NCI-H2029 treated with DMSO at 0.1 percent for 48 hours (cell line): ENCODE data around the gene DUSP21.
"Not testable (repeated sequence)": the region's sequence is repeated elsewhere in the genome, so short reads cannot be mapped to it uniquely, and the experiment has no call there.

Experiments
- DNase-seq: peaks from one replicate; lab custom pipeline; 2025; lab: John Stamatoyannopoulos, UW

DUSP21 gene

GRCh38 chrX:44843753-44844152 is at the start of gene DUSP21:
Gene DUSP21, plus strand, starts transcription at chrX:44844021. Its CDS starts 112 bp downstream, at chrX:44844133.
- no peak for DNase-seq

DNA sequence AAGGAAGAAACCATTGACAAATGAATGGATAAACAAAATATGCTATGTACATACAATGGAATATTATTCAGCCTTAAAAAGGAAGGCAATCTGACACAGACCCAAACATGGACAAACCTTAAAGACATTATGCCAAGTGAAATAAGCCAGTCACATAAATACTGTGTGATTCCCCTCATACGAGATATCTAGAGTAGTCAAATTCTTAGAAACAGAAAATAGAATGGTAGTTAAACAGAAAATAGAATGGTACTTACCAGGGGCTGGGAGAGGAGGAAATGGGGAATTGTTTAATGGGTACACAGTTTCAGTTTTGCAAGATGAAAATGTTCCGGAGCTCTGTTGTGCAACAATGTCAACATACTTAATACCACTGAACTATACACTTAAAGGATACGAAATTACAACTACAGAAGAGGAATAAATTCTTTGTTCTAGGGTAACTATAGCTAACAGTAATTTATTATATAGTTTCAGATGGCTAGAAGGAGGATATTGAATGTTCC is 47.8 kb upstream of the DUSP21 start:
- DNase-seq, result no peak

- no peak for DNase-seq
These were observed 41.2 kb upstream of the DUSP21 start for GRCh38 chrX:44802613-44803012.

DNA sequence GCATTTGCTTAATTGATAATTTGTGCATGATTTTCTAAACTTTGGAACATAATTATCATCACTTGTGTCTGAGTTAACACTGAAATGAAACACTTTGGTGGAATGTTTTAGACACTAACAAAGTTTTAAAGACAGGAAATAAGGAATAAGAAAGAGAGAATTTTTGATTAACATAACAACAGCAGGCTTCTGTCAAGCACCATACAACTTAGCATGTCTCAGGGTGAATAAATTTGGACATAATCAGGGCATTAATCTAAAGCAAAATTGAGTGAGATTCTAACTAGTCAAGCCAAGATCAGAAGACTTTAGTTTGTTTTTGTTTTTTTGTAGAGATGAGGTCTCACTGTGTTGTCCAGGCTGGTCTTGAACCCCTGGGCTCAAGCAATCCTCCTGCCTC is 28.1 kb upstream of the DUSP21 start:
- no peak for DNase-seq

DNA sequence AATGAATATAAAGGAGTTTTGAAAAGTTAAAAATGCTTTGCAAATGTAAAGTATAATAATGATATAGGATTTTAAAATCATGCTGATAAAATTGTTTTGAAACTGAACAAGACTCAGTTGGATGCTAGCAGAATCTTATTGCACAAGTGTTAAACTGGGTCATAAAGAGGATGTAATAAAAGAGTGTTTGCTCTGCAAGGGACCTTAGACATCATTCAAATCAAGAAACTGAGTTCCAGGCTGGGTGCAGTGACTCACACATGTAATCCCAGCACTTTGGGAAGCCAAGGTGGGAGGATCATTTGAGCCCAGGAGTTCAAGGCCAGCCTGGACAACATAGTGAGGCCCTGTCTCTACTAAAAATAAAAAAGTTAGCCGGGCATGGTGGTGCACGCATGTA is 27.5 kb upstream of the DUSP21 start:
- no peak for DNase-seq

GRCh38 chrX:44817029-44817428 is 26.8 kb upstream of the DUSP21 start:
- no peak for DNase-seq

DNA sequence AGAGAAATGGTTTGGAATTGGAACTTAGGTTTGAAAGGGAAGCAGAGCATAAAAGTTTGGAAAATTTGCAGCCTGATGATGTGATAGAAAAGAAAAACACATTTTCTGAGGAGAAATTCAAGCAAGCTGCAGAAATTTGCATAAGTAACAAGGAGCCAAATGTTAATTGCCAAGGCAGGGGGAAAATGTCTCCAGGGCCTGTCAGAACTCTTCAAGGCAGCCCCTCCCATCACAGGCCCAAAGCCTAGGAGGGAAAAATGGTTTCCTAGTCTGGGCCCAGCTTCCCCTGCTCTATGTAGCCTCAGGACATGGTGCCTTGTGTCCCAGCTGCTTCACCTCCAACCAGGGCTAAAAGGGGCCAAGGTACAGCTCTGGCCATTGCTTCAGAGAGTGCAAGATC is 21.2 kb upstream of the DUSP21 start:
- DNase-seq, result no peak

- DNase-seq, result not testable (repeated sequence)
These were observed 20.6 kb upstream of the DUSP21 start for GRCh38 chrX:44823193-44823592.

- no peak for DNase-seq
These were observed 15.7 kb upstream of the DUSP21 start for GRCh38 chrX:44828008-44828605.

GRCh38 chrX:44829832-44830231 is 14.0 kb upstream of the DUSP21 start:
- DNase-seq, result no peak

GRCh38 chrX:44842550-44843317 is 1.1 kb upstream of the DUSP21 start:
- DNase-seq, result no peak

GRCh38 chrX:44843318-44843702 is 511 bp upstream of the DUSP21 start:
- DNase-seq, result no peak

GRCh38 chrX:44844204-44844603 is 383 bp downstream of the DUSP21 start:
- DNase-seq, result no peak

DNA sequence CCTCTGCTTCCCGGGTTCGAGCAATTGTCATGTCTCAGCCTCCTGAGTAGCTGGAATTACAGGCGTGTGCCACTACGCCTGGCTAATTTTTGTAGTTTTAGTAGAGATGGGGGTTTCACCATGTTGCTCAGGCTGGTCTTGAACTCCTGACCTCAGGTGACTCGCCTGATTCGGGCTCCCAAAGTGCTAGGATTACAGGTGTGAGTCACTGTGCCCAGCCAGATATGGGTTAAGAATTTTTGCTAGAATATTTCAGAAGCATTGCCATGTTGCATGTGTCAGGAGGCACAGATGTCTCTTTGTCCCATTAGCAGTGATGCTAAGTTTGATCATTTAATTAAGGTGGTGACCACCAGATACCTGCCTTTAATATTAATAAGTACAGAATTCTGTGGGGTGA is 7.1 kb downstream of the DUSP21 start:
- DNase-seq, result not testable (repeated sequence)

DNA sequence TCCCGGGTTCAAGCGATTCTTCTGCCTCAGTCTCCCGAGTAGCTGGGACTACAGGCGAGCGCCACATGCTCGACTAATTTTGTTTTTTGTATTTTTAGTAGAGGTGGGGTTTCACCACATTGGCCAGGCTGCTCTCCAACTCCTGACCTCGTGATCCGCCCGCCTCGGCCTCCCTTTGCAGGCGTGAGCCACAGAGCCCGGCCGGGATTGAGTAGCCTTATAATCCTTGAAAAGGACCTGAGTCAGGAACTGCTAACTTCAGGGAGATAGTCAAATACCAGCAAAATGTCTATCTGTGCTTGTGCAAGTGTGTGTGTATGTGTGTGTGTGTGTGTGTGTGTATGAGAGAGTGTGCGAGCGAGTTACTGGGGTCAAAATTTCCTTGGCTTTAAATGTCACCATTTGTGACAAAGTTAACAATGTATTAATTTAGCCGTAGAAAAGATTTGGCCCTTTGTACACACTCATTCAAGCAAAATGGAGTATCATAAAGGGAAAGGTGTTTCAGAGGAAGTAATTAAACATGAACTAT is 27.4 kb downstream of the DUSP21 start:
- no peak for DNase-seq

GRCh38 chrX:44871931-44872820 is 28.4 kb downstream of the DUSP21 start:
- DNase-seq, result no peak

DNA sequence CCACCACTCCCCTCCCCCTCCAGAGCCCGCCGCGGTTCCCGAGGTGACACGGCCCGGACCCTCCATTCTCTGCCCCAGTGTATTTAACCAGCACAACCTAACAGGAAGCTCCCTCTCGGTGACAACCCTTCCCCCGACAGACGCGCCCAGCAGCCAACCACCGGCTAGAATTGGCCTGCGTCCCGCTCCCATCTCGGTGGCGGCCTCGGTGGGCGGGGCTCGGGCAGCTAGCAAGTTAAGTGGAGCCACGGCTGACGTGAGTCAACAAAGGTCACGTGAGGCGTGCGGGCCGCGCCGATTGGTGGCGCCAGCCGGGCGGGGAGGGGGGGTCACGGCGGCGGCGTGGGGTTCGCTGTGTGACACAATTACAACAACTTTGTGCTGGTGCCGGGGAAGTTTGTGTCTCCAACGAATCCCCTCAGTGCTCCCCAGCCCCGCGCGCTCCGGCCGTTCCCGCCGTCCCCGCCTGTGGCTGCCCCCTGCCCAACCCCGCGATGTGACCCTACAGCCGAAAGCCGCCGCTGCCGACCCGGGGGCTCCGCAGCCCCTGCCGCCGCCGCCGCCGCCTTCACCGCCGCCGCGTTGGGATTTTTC is 29.1 kb downstream of the DUSP21 start, which contains the start of gene KDM6A:
TSS of gene KDM6A (plus strand) at position 368 of the 594 bp plus-strand sequence. CDS start 364 bp downstream, outside the sequence.
- DNase-seq, result peak; percentile 52

- no peak for DNase-seq
These were observed 29.8 kb downstream of the DUSP21 start for GRCh38 chrX:44873415-44874276.

DNA sequence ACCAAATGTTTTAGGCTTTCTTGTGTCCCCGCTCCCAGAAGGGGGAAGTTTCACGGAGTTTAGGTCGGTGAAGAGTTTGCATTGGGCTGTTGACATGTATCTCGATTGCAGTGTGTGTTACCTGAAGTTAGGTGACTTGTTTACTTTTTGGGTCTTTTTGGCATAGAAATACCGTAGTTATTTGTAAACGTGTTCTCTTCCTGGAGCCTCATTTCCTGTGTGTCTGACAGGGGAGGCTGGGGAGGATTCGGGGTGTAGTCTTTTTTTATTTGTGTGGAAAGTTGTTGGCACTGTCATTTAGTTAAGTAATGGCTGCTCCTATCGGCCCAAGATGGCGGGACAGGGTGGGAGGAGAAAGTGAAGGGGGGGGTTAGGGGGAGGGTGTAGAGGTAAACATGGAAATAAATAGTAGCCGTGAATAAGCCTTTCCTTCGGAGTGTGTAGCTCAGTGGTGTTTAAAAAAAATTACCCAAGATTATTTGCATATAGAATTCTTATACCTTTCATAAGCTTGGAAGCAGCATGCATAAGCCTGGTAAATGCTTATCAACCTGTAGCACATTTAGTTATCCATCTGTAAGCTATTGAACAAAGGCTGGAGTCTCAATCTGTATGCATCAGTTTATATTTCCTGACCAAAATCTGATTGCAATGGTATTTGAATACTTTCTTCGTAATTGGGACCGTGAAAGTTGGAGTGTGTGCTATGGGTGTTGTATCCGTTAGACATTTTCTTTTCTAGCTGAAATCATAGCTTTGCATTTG is 30.8 kb downstream of the DUSP21 start:
- no peak for DNase-seq

GRCh38 chrX:44875185-44875489 is 31.3 kb downstream of the DUSP21 start:
- DNase-seq, result no peak
